HepG2 (cell line): ENCODE measurements around the gene SLIT1. TPM values are rescaled to one million over a fixed set of nuclear protein-coding genes. Genes with fewer than 3 reads are reported as not detected.

Experiments
- ATAC-seq: fragments of 200-7000 bp; cut with Tn5 transposase; 3 replicates; pipeline ENCODE4 v1.9.1; 2020; ENCODE audit warnings: mild to moderate bottlenecking, moderate library complexity
- BruUV-seq: library from RNA; stranded (reverse); fragments of 400-500 nt; replicated peaks from 2 replicates; lab custom pipeline; 2021; lab: Mats Ljungman, UMichigan
- CTCF ChIA-PET: fragments of 300-600 bp; formaldehyde crosslinking; extraction: SDS; loops from one replicate; lab custom pipeline; 2021; ENCODE audit warnings: low total read pairs, inconsistent platforms, low intra/inter-chr PET ratio; lab: Yijun Ruan, JAX
- POLR2A ChIA-PET: fragments of 350-600 bp; sonication (Branson Sonifier 250); formaldehyde crosslinking; loops from one replicate; lab custom pipeline; 2020; ENCODE audit warnings: antibody characterized with exemption, inconsistent platforms; lab: Yijun Ruan, JAX
- DNase-seq: peaks from one replicate; pipeline ENCODE4 v3.0.0-alpha.2; 2015; ENCODE audit warnings: low spot score
- FAIRE-seq: peaks from 3 replicates; lab custom pipeline; 2011; peaks lifted over from hg19 to GRCh38; lab: Jason Lieb, UNC
- H2AFZ ChIP-seq: one replicate; pipeline ENCODE4 v1.6.1; 2011; ENCODE audit warnings: low read length, inconsistent platforms
- H3K27ac ChIP-seq: fragments of 300-600 bp; 3 replicates; pipeline ENCODE4 v1.8.0; 2011; ENCODE audit warnings: mixed run types, mild to moderate bottlenecking, mixed read lengths, low read length, inconsistent platforms; ENCODE audit not compliant: insufficient read depth; ENCODE audit errors: extremely low read length
- H3K27me3 ChIP-seq, 2 experiments: fragments of 200-600 bp in 1 of 2; 2 replicates in 1 of 2; 3 replicates in 1 of 2; pipeline versions ENCODE4 v1.6.0 to v1.8.0; 2011; ENCODE audit warnings: low read length in 2 of 2, mild to moderate bottlenecking in 2 of 2, moderate library complexity in 2 of 2, inconsistent platforms in 1 of 2; ENCODE audit not compliant: insufficient read depth in 2 of 2, control insufficient read depth in 1 of 2
- H3K36me3 ChIP-seq, 2 experiments: fragments of 200-600 bp in 1 of 2; replicated peaks in 1 of 2; 2 replicates in 1 of 2; 3 replicates in 1 of 2; pipeline versions ENCODE4 v1.5.1 to v1.8.0; 2011; ENCODE audit warnings: low read length in 2 of 2, inconsistent platforms in 1 of 2; ENCODE audit not compliant: insufficient read depth in 2 of 2, control insufficient read depth in 1 of 2
- H3K4me1 ChIP-seq: 2 replicates; pipeline ENCODE4 v1.5.1; 2012; ENCODE audit warnings: low read length, inconsistent platforms; ENCODE audit not compliant: insufficient read depth
- H3K4me2 ChIP-seq: 2 replicates; pipeline ENCODE4 v1.6.0; 2011; ENCODE audit warnings: low read depth, low read length, inconsistent platforms
- H3K4me3 ChIP-seq, 3 experiments: fragments of 200-600 bp in 1 of 3; sonication (generic), shearing (Covaris generic) in 1 of 3; replicated peaks in 1 of 3; 2 replicates each; pipeline ENCODE4 v1.5.1; 2011 to 2016; ENCODE audit warnings: low read length in 3 of 3, inconsistent platforms in 2 of 3, low read depth in 2 of 3, mild to moderate bottlenecking in 2 of 3, control low read depth in 1 of 3, mixed read lengths in 1 of 3; ENCODE audit not compliant: insufficient read depth in 1 of 3
- H3K79me2 ChIP-seq: one replicate; pipeline ENCODE4 v1.6.1; 2011; ENCODE audit warnings: low read length, inconsistent platforms; ENCODE audit not compliant: insufficient read depth
- H3K9ac ChIP-seq: 2 replicates; pipeline ENCODE4 v1.6.0; 2011; ENCODE audit warnings: mild to moderate bottlenecking, low read depth, low read length, inconsistent platforms; ENCODE audit not compliant: insufficient read depth
- H3K9me3 ChIP-seq: 2 replicates; pipeline ENCODE4 v1.5.1; 2012; ENCODE audit warnings: mild to moderate bottlenecking, low read length
- H4K20me1 ChIP-seq: 2 replicates; pipeline ENCODE4 v1.6.0; 2011; ENCODE audit warnings: inconsistent platforms, mild to moderate bottlenecking, low read length, moderate library complexity; ENCODE audit not compliant: insufficient read depth
- ATF1 ChIP-seq: IDR thresholded peaks from 2 replicates; pipeline ENCODE4 v1.6.1; 2016; ENCODE audit warnings: mild to moderate bottlenecking, control low read depth
- CREB1 ChIP-seq, 2 experiments: fragments of 450-650 bp in 1 of 2; IDR thresholded peaks; 2 replicates each; pipeline ENCODE4 v1.6.1; 2016 to 2017; ENCODE audit warnings: control low read depth in 1 of 2, mild to moderate bottlenecking in 1 of 2, missing compliant biosample characterization in 1 of 2, missing genetic modification characterization in 1 of 2
- CREBL2 ChIP-seq: sonication (generic); formaldehyde crosslinking; IDR thresholded peaks from 2 replicates; pipeline ENCODE4 v1.8.1; 2023; ENCODE audit warnings: missing genetic modification reagents, mild to moderate bottlenecking, borderline replicate concordance
- HNF4G ChIP-seq, 2 experiments: sonication (generic) in 1 of 2; formaldehyde crosslinking in 1 of 2; IDR thresholded peaks; 2 replicates each; pipeline versions ENCODE4 v1.4.0 to v1.6.1; 2011 to 2020; ENCODE audit warnings: borderline replicate concordance in 2 of 2, low read depth in 2 of 2, mild to moderate bottlenecking in 2 of 2, low read length in 1 of 2, missing genetic modification reagents in 1 of 2, moderate library complexity in 1 of 2
- ZNF337 ChIP-seq: sonication (generic); formaldehyde crosslinking; IDR thresholded peaks from 2 replicates; pipeline ENCODE4 v1.5.1; 2020; ENCODE audit warnings: missing genetic modification reagents, low read depth, mild to moderate bottlenecking, borderline replicate concordance
- ZNF83 ChIP-seq: sonication (generic); formaldehyde crosslinking; IDR thresholded peaks from 2 replicates; pipeline ENCODE4 v1.4.0; 2020; ENCODE audit warnings: missing genetic modification reagents, mild to moderate bottlenecking, borderline replicate concordance
- ZSCAN12 ChIP-seq: sonication (generic); formaldehyde crosslinking; IDR thresholded peaks from 2 replicates; pipeline ENCODE4 v1.9.0; 2021; ENCODE audit warnings: mild to moderate bottlenecking, missing genetic modification reagents
- WGBS: methylation state at CpG from one replicate; pipeline ENCODE4 v1.1.6; 2017; ENCODE audit warnings: low lambda C conversion rate; 5-methylcytosine and 5-hydroxymethylcytosine counted together
- in situ Hi-C: cut with HindIII; loops from 2 replicates; pipeline ENCODE4 v1.10.0; 2017; ENCODE audit warnings: low pct_unique_long_range_greater_than_20kb; ENCODE audit not compliant: extremely low pct_ligation_motif_present
- intact Hi-C: fragments of 100-400 bp; cut with micrococcal nuclease; formaldehyde crosslinking; loops from one replicate; pipeline ENCODE4 v1.10.0; 2022; ENCODE audit not compliant: unreplicated experiment
- polyA plus RNA-seq, 8 experiments: library from polyadenylated mRNA; depleted of rRNA in 3 of 8; stranded (reverse) in 7 of 8; unstranded in 1 of 8; fragments of >200 nt; fragmentation: Illumina TruSeq in 4 of 8; extraction: Trizol in 4 of 8; gene quantifications; 2 replicates each; pipeline versions ENCODE4 v1.2.1 to v1.2.3, GENCODE V29; 2011 to 2016; ENCODE audit warnings: low read depth in 4 of 8, missing spikeins in 1 of 8, mixed read lengths in 1 of 8; ENCODE audit not compliant: insufficient read depth in 1 of 8
- total RNA-seq, 5 experiments: library from RNA; depleted of rRNA; stranded (reverse); fragments of >200 nt; fragmentation: Illumina TruSeq; extraction: Trizol; gene quantifications; 2 replicates each; pipeline ENCODE4 v1.2.3, GENCODE V29; 2016; ENCODE audit warnings: low read depth in 1 of 5
- TF ChIP-seq, protein P1 (sequence below): sonication (generic); formaldehyde crosslinking; IDR thresholded peaks from 2 replicates; pipeline ENCODE4 v1.5.1; 2020; ENCODE audit warnings: missing genetic modification reagents, mild to moderate bottlenecking, borderline replicate concordance
- TF ChIP-seq, protein P2 (sequence below): sonication (generic); formaldehyde crosslinking; IDR thresholded peaks from 2 replicates; pipeline ENCODE4 v1.4.0; 2020; ENCODE audit warnings: mild to moderate bottlenecking, missing genetic modification reagents

SLIT1 gene
- total and polyA plus RNA-seq, 2 of the 13 experiments (the other 11 are each of a cell fraction or from before 2014, with no cell fraction given) = 0.09 to 0.33 TPM

GRCh38 chr10:97003151-97003803 is 182.5 kb downstream of the SLIT1 start (continued):
- TF ChIP-seq CREBL2 = no peak

GRCh38 chr10:97002670-97003069 is 183.1 kb downstream of the SLIT1 start:
- Histone ChIP-seq H4K20me1 (no peaks in the 10 kb centered on the region), H3K4me3 (no peak overlapping the region), H3K79me2 (no peaks in the 10 kb centered on the region), H3K4me2 (no peak overlapping the region), H3K27me3 (no peaks in the 10 kb centered on the region; a peak in 1 of 5 replicates), H3K4me1 (peaks cover 53% of the 10 kb centered on the region), H2AFZ (no peak overlapping the region), H3K9ac (no peak overlapping the region), H3K27ac (no peak overlapping the region), H3K9me3 (peaks cover 5% of the 10 kb centered on the region), H3K36me3 (no peaks in the 10 kb centered on the region)
- TF ChIP-seq CREB1 (IDR thresholded peaks at IDR 0.05) (no peak), CREB1 (CRISPR knock-in tag; IDR thresholded peaks at IDR 0.05) (no peak), ZSCAN12 (no peak), ZNF83 (CRISPR knock-in tag) (no peak), ATF1 (CRISPR knock-in tag) (no peak), HNF4G (IDR thresholded peaks at IDR 0.05; ENCODE audit: borderline replicate concordance, low read depth, low read length) (no peak), HNF4G (CRISPR knock-in tag; IDR thresholded peaks at IDR 0.05; ENCODE audit: borderline replicate concordance, low read depth) (no peak), ZNF337 (CRISPR knock-in tag) (no peak)
- TF ChIP-seq, protein P1, sequence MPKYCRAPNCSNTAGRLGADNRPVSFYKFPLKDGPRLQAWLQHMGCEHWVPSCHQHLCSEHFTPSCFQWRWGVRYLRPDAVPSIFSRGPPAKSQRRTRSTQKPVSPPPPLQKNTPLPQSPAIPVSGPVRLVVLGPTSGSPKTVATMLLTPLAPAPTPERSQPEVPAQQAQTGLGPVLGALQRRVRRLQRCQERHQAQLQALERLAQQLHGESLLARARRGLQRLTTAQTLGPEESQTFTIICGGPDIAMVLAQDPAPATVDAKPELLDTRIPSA (CRISPR knock-in tag) = no peak
- TF ChIP-seq, protein P2, sequence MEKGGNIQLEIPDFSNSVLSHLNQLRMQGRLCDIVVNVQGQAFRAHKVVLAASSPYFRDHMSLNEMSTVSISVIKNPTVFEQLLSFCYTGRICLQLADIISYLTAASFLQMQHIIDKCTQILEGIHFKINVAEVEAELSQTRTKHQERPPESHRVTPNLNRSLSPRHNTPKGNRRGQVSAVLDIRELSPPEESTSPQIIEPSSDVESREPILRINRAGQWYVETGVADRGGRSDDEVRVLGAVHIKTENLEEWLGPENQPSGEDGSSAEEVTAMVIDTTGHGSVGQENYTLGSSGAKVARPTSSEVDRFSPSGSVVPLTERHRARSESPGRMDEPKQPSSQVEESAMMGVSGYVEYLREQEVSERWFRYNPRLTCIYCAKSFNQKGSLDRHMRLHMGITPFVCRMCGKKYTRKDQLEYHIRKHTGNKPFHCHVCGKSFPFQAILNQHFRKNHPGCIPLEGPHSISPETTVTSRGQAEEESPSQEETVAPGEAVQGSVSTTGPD (CRISPR knock-in tag) = no peak
- POLR2A ChIA-PET = interaction anchor here (2.2 kb wide), 1 partner anchor 23 kb away, joined by 6 read pairs; no protein-coding TSS in a partner anchor
- in situ Hi-C loops (no loop called here), intact Hi-C loops (no loop called here)
- FAIRE-seq (no peak), DNase-seq (no peak), ATAC-seq (no peak)
- no TSS peak for BruUV-seq
- CTCF ChIA-PET = no interaction called here
- 92% methylated on average over 2 of the region's 16 CpGs for WGBS
